Measurements from ENCODE around the gene CPA3. TPM values are rescaled to one million over a fixed set of nuclear protein-coding genes. Genes with fewer than 3 reads are reported as not detected.

Gene CPA3
- total RNA-seq, 1 experiment from 2014 or later = not detected

- TF ChIP-seq FOXK1 (CRISPR knock-in tag; IDR thresholded peaks at IDR 0.05) (no peak), NR2C2 (CRISPR knock-in tag; IDR thresholded peaks at IDR 0.05) (no peak), E2F4 (CRISPR knock-in tag; IDR thresholded peaks at IDR 0.05; ENCODE audit: borderline replicate concordance, low read depth) (no peak), ERG (CRISPR knock-in tag; IDR thresholded peaks at IDR 0.05) (no peak), PREB (CRISPR knock-in tag; IDR thresholded peaks at IDR 0.05; ENCODE audit: borderline replicate concordance) (no peak), MLX (CRISPR knock-in tag; IDR thresholded peaks at IDR 0.05) (no peak)
Observed at GRCh38 chr3:148932972-148933371, 67.9 kb downstream of the CPA3 start (continued).

- POLR2A ChIA-PET = no interaction called here
- Mint-ChIP-seq H3K36me3 (no peaks in the 10 kb centered on the region), H3K4me3 (no peak overlapping the region), H3K27ac (no peak overlapping the region), H3K4me1 (peaks cover 6% of the 10 kb centered on the region), H3K9me3 (no peaks in the 10 kb centered on the region), H3K27me3 (ENCODE audit: low read depth) (no peaks in the 10 kb centered on the region)
- TF ChIP-seq ZNF219 (CRISPR knock-in tag; IDR thresholded peaks at IDR 0.05; ENCODE audit: borderline replicate concordance) = no peak
- TF ChIP-seq ZNF532 (CRISPR knock-in tag; IDR thresholded peaks at IDR 0.05; ENCODE audit: borderline replicate concordance) = no peak
- no peak for TF ChIP-seq MXD4 (CRISPR knock-in tag; IDR thresholded peaks at IDR 0.05; ENCODE audit: borderline replicate concordance)
- no peak for TF ChIP-seq SMAD3 (CRISPR knock-in tag; IDR thresholded peaks at IDR 0.05; ENCODE audit: borderline replicate concordance)
- TF ChIP-seq TEAD4 (CRISPR knock-in tag; IDR thresholded peaks at IDR 0.05) = no peak
- TF ChIP-seq NR2C2 (CRISPR knock-in tag; IDR thresholded peaks at IDR 0.05) = no peak
- no peak for TF ChIP-seq E2F4 (CRISPR knock-in tag; IDR thresholded peaks at IDR 0.05; ENCODE audit: borderline replicate concordance, low read depth)
- TF ChIP-seq ZNF416 (CRISPR knock-in tag; IDR thresholded peaks at IDR 0.05) = no peak
- no peak for TF ChIP-seq STAT6 (CRISPR knock-in tag; conservative IDR thresholded peaks at IDR 0.05; ENCODE audit: low read depth)
- no peak for TF ChIP-seq NFE2L1 (CRISPR knock-in tag; IDR thresholded peaks at IDR 0.05)
- no peak for ATAC-seq
- DNase-seq (ENCODE audit: low spot score) = no peak
- CTCF ChIA-PET = no interaction called here
Observed at GRCh38 chr3:148937467-148938255, 72.6 kb downstream of the CPA3 start.
